ENCODE results near the gene SCYL2. TPM values are rescaled to one million over a fixed set of nuclear protein-coding genes. Genes with fewer than 3 reads are reported as not detected.

SCYL2 gene
- total and polyA plus RNA-seq, 10 of the 15 experiments (the other 5 are each of a cell fraction or from before 2014, with no cell fraction given) = 5.4 to 34.3 (median 26.9) TPM

DNA sequence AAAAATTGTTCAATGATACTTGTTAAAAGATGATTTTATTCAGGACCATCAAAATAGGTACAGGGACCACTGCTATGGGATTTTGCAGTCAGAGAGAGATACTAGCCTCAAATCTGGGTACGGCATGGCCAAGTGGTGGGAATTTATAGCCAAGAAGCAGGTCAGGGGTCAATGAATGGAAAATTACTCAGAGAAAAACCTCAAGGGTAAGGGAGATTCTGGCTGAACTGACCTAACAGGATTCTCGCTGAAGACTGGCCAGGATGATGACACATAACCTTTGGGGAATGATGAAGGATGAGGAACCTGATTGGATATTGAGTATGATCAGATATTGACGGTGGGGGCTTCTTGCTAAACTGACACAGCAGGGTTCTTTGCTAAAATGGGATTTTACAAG lies 32.8 kb upstream of the SCYL2 start (continued):
- TF ChIP-seq WRNIP1 (IDR thresholded peaks at IDR 0.05; ENCODE audit: borderline replicate concordance, low read depth, low read length) (no peak), RAD51 (IDR thresholded peaks at IDR 0.05) (no peak), ZZZ3 (IDR thresholded peaks at IDR 0.05; ENCODE audit: control insufficient read depth, insufficient read length, low read depth) (no peak), RCOR1 (conservative IDR thresholded peaks at IDR 0.05; ENCODE audit: low read depth, low read length) (no peak)
- TF ChIP-seq, protein P1, sequence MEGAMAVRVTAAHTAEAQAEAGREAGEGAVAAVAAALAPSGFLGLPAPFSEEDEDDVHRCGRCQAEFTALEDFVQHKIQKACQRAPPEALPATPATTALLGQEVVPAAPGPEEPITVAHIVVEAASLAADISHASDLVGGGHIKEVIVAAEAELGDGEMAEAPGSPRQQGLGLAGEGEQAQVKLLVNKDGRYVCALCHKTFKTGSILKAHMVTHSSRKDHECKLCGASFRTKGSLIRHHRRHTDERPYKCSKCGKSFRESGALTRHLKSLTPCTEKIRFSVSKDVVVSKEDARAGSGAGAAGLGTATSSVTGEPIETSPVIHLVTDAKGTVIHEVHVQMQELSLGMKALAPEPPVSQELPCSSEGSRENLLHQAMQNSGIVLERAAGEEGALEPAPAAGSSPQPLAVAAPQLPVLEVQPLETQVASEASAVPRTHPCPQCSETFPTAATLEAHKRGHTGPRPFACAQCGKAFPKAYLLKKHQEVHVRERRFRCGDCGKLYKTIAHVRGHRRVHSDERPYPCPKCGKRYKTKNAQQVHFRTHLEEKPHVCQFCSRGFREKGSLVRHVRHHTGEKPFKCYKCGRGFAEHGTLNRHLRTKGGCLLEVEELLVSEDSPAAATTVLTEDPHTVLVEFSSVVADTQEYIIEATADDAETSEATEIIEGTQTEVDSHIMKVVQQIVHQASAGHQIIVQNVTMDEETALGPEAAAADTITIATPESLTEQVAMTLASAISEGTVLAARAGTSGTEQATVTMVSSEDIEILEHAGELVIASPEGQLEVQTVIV (IDR thresholded peaks at IDR 0.05; ENCODE audit: borderline replicate concordance, partially characterized antibody) = no peak

DNA sequence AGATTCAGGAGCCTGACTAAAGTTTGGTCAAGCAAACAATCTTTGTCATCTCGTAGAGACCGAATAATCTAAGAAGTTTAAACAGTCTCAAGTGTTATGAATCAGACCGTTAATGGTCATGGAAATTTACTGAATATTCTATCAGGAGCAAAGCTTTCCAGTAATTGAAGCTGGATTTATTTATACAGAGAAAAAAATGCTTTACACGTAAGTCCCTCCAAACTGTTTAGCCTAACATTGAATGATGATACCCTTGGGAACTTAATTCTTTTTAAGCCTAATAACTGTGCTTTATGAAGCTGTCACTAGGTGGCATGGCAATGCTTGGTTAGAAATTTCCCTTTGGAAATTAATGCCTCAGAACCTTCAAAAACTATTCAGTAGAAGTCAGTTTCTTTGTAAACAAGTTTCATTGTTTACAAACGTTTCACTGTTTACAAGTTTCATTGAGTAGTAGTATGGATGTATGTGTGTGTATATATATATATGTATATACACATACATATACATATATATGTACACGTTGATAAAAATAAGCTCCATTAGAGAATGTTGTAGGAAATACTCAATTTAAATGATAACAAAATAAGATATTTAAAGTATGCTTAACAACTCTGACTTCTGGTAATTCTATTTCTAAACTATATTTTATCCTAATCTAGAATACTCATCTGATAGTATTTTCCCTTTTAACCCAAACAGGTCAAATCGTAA lies 32.2 kb upstream of the SCYL2 start:
- ATAC-seq (peak; percentile 70), FAIRE-seq (peak; percentile 57), DNase-seq (ENCODE audit: low read depth, low spot score) (peak; percentile 1)
- WGBS (ENCODE audit: insufficient coverage, insufficient replicate concordance, low lambda C conversion rate, missing lambda C conversion rate) = 49% methylated on average over 7 of the region's 7 CpGs
- Histone ChIP-seq H3K9me3 (replicated peaks; ENCODE audit: control insufficient read depth, insufficient read depth, low read length) (no peaks in the 10 kb centered on the region), H2AFZ (ENCODE audit: control insufficient read depth, low read depth, low read length) (no peak overlapping the region), H4K20me1 (ENCODE audit: control insufficient read depth, insufficient read depth) (no peaks in the 10 kb centered on the region), H3K4me2 (ENCODE audit: control insufficient read depth, insufficient read depth) (no peak overlapping the region), H3K27ac (ENCODE audit: control insufficient read depth, insufficient read depth) (no peak overlapping the region), H3K79me2 (ENCODE audit: control insufficient read depth, insufficient read depth, low read length) (no peaks in the 10 kb centered on the region), H3K36me3 (ENCODE audit: control insufficient read depth in 2 of 2, insufficient read depth in 2 of 2, low read length in 1 of 2) (no peaks in the 10 kb centered on the region), H3K4me3 (no peak overlapping the region), H3K9ac (ENCODE audit: control insufficient read depth, insufficient read depth, low read length) (no peak overlapping the region), H3K4me1 (ENCODE audit: control insufficient read depth, insufficient read depth, low read length) (no peaks in the 10 kb centered on the region), H3K27me3 (replicated peaks in 1 of 2; ENCODE audit: control insufficient read depth in 2 of 2, insufficient read depth in 2 of 2, low read length in 1 of 2) (no peaks in the 10 kb centered on the region)
- RAD21 ChIA-PET (ENCODE audit: unreplicated experiment) = interaction anchor here (0.6 to 4.0 kb wide), 15 partner anchors 9 to 507 kb away, joined by 3 to 57 read pairs (median 3); no protein-coding TSS in a partner anchor
- BruUV-seq (replicated peaks) = no TSS peak
- CTCF ChIA-PET = interaction anchor here (0.5 to 4.6 kb wide), 30 partner anchors 8 to 1189 kb away, joined by 3 to 104 read pairs (median 4); partner anchors contain the start of genes DEPDC4 and SCYL2
- SMC1A ChIA-PET (ENCODE audit: uncharacterized antibody, unreplicated experiment) = interaction anchor here (0.7 to 4.4 kb wide), 13 partner anchors 27 to 535 kb away, joined by 3 to 47 read pairs (median 3); no protein-coding TSS in a partner anchor
- POLR2A ChIA-PET = interaction anchor here (0.7 kb wide), 2 partner anchors 308 to 322 kb away, joined by 3 to 6 read pairs; no protein-coding TSS in a partner anchor
- intact Hi-C loops (cut with micrococcal nuclease; ENCODE audit: unreplicated experiment) = loop anchor here (1.0 to 2.0 kb wide), 4 partner anchors 170 to 506 kb away; no protein-coding TSS in a partner anchor
- in situ Hi-C loops (cut with MboI) = loop anchor here (10.0 kb wide), 1 partner anchor 170 kb away; no protein-coding TSS in a partner anchor
- TF ChIP-seq FOXM1 (IDR thresholded peaks at IDR 0.05; ENCODE audit: low read depth, low read length) (no peak), SMC3 (IDR thresholded peaks at IDR 0.05; ENCODE audit: borderline replicate concordance, low read length) (peak; percentile 82; the same call in 1 of the 2 replicates), RAD21 (IDR thresholded peaks at IDR 0.05; ENCODE audit: insufficient read depth, low read depth, low read length) (peak; percentile 88)
- TF ChIP-seq, protein P2, sequence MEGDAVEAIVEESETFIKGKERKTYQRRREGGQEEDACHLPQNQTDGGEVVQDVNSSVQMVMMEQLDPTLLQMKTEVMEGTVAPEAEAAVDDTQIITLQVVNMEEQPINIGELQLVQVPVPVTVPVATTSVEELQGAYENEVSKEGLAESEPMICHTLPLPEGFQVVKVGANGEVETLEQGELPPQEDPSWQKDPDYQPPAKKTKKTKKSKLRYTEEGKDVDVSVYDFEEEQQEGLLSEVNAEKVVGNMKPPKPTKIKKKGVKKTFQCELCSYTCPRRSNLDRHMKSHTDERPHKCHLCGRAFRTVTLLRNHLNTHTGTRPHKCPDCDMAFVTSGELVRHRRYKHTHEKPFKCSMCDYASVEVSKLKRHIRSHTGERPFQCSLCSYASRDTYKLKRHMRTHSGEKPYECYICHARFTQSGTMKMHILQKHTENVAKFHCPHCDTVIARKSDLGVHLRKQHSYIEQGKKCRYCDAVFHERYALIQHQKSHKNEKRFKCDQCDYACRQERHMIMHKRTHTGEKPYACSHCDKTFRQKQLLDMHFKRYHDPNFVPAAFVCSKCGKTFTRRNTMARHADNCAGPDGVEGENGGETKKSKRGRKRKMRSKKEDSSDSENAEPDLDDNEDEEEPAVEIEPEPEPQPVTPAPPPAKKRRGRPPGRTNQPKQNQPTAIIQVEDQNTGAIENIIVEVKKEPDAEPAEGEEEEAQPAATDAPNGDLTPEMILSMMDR (IDR thresholded peaks at IDR 0.05 in 2 of 3, conservative IDR thresholded peaks at IDR 0.05 in 1 of 3; ENCODE audit: control insufficient read depth in 2 of 3, extremely low read depth in 1 of 3, insufficient read depth in 1 of 3, low read depth in 3 of 3, low read length in 3 of 3) = peak; percentile 71 to 84 (median 75)

Measured in GM12878 (cell line).